ENCODE data around the gene ZFAND3. TPM values are rescaled to one million over a fixed set of nuclear protein-coding genes. Genes with fewer than 3 reads are reported as not detected.

ZFAND3 gene
- total and polyA plus RNA-seq, 2 donors (not counting 1 experiment from before 2014, with no cell fraction given), result 13.5 to 58.3 TPM

DNA sequence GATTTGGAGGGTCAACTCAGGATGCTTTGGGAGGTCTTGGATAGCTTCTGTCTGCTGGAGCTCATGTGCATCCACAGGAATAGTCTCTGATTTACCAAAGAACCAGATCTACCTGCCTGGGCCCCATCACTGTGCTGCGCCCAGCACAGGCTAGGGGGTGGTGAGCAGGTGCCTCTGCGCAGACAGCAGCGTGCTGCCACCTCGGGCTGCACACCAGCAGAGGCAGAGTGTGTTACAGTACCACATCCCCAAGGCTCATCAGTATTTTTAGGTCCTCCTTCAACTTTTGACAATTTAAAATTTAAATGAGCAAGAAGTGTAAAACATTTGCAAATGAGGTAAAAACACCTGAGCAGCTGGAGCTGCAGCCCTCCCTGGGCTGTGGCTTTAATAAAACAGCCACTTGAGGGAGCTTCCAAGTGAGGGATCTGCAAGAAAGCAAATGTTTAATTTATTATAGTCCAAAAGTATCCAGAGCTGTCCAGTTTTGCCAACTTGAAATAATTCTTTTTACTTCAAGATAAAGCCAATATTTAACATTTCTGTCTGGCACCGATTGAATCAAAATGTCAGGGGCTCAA, 324.9 kb downstream of the ZFAND3 start:
- intact Hi-C loops (cut with micrococcal nuclease), result no loop called here
- H3K9me3 Mint-ChIP-seq (ENCODE audit: insufficient read depth), result no peaks in the 10 kb centered on the region
- CTCF ChIA-PET, result interaction anchor here (0.8 to 1.8 kb wide), 2 partner anchors 8 to 427 kb away, joined by 3 to 4 read pairs; no protein-coding TSS in a partner anchor
- H3K36me3 ChIP-seq (replicated peaks in 1 of 2; ENCODE audit: control extremely low read depth in 1 of 2, control insufficient read depth in 1 of 2, extremely low read depth in 1 of 2, insufficient read depth in 2 of 2, low read length in 1 of 2), result peaks cover 10 to 12% of the 10 kb centered on the region in 2 experiments
- H3K27ac ChIP-seq (ENCODE audit: low read length in 2 of 2), result no peak overlapping the region
- DNase-seq, result no peak
- peaks cover 19% of the 10 kb centered on the region for H4K20me1 ChIP-seq (ENCODE audit: control insufficient read depth, insufficient read depth, low read length, poor library complexity, severe bottlenecking)
- ATAC-seq (ENCODE audit: low read depth), result no peak
- POLR2A ChIA-PET, result no interaction called here
- no peaks in the 10 kb centered on the region for H3K4me1 ChIP-seq (ENCODE audit: control insufficient read depth in 2 of 2, insufficient read depth in 2 of 2, low read length in 2 of 2)
- no peaks in the 10 kb centered on the region for H3K4me1 Mint-ChIP-seq
- H3K4me3 Mint-ChIP-seq, result no peak overlapping the region
- H3K9ac ChIP-seq (ENCODE audit: low read length), result no peak overlapping the region
- no peaks in the 10 kb centered on the region for H3K9me3 ChIP-seq (ENCODE audit: control extremely low read depth in 1 of 3, control insufficient read depth in 2 of 3, insufficient read depth in 1 of 3, low read length in 2 of 3)
- no peak for TF ChIP-seq EZH2 (IDR thresholded peaks at IDR 0.05; ENCODE audit: borderline replicate concordance, insufficient read depth, low read depth, low read length, poor library complexity, severe bottlenecking)
- TF ChIP-seq, protein P1, sequence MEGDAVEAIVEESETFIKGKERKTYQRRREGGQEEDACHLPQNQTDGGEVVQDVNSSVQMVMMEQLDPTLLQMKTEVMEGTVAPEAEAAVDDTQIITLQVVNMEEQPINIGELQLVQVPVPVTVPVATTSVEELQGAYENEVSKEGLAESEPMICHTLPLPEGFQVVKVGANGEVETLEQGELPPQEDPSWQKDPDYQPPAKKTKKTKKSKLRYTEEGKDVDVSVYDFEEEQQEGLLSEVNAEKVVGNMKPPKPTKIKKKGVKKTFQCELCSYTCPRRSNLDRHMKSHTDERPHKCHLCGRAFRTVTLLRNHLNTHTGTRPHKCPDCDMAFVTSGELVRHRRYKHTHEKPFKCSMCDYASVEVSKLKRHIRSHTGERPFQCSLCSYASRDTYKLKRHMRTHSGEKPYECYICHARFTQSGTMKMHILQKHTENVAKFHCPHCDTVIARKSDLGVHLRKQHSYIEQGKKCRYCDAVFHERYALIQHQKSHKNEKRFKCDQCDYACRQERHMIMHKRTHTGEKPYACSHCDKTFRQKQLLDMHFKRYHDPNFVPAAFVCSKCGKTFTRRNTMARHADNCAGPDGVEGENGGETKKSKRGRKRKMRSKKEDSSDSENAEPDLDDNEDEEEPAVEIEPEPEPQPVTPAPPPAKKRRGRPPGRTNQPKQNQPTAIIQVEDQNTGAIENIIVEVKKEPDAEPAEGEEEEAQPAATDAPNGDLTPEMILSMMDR (IDR thresholded peaks at IDR 0.05), result no peak
- no peaks in the 10 kb centered on the region for H3K27me3 Mint-ChIP-seq
- H3K27me3 ChIP-seq (replicated peaks in 1 of 4; ENCODE audit: control extremely low read depth in 1 of 4, control insufficient read depth in 3 of 4, insufficient read depth in 4 of 4, low read length in 3 of 4), result no peaks in the 10 kb centered on the region
- no peak overlapping the region for H2AFZ ChIP-seq (ENCODE audit: insufficient read depth, low read depth, low read length, poor library complexity, severe bottlenecking)
- H3K4me2 ChIP-seq (replicated peaks; ENCODE audit: low read depth, low read length, poor library complexity, severe bottlenecking), result no peak overlapping the region
- H3K79me2 ChIP-seq (ENCODE audit: control insufficient read depth, insufficient read depth, low read length), result no peaks in the 10 kb centered on the region
- no peak overlapping the region for H3K27ac Mint-ChIP-seq
- no peak overlapping the region for H3K4me3 ChIP-seq (ENCODE audit: control extremely low read depth in 1 of 5, extremely low read depth in 1 of 5, insufficient read depth in 1 of 5, low read depth in 2 of 5, low read length in 4 of 5)
- WGBS (ENCODE audit: insufficient coverage), result no CpG with 5 or more reads among the region's 5 CpGs

DNA sequence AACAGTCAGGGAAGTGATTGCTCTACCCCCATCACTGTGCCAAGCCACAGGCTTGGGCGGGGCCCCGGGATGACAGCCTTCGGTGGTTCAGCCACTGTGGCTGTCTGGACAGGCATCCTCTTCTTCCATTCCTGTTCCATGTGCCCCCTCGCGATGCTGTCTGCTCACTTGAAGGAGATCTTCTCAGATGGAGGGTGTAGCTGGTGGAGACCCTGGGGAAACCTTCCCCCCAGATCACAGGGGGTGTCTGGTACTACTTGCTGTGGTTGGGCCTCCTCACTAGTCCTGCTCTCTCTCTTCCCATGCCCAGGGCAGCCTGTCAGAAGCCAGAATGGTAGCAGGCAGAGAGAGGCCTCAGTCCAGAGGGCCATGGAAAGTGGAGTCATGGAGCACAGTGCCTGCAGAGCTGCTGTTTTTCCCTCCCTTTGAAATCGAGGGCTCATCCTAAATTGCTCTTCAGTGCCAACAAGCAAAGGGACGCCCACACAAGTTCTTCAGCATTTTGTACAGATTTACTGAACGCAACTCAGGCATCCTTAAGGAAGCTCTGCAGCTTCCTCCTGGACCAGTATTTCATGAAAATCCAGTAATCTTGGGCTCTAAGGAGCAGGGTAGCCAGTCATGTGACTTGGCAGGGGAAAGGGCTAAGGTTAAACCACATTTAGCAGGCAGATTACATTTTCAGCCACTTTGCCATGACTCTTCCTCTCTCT, 326.6 kb downstream of the ZFAND3 start:
- ChIA-PET POLR2A (interaction anchor here (0.6 kb wide), 1 partner anchor 575 kb away, joined by 3 read pairs; no protein-coding TSS in a partner anchor), CTCF (no interaction called here)
- H3K27me3 Mint-ChIP-seq, result no peaks in the 10 kb centered on the region
- H4K20me1 ChIP-seq (ENCODE audit: control insufficient read depth, insufficient read depth, low read length, poor library complexity, severe bottlenecking), result peaks cover 19% of the 10 kb centered on the region
- peaks cover 10 to 22% of the 10 kb centered on the region in 2 experiments for H3K36me3 ChIP-seq (replicated peaks in 1 of 2; ENCODE audit: control extremely low read depth in 1 of 2, control insufficient read depth in 1 of 2, extremely low read depth in 1 of 2, insufficient read depth in 2 of 2, low read length in 1 of 2)
- WGBS (ENCODE audit: insufficient coverage), result 99% methylated on average over 6 of the region's 8 CpGs
- no peak for ATAC-seq (ENCODE audit: low read depth)
- H3K27me3 ChIP-seq (replicated peaks in 1 of 4; ENCODE audit: control extremely low read depth in 1 of 4, control insufficient read depth in 3 of 4, insufficient read depth in 4 of 4, low read length in 3 of 4), result no peaks in the 10 kb centered on the region
- no peak for TF ChIP-seq EZH2 (IDR thresholded peaks at IDR 0.05; ENCODE audit: borderline replicate concordance, insufficient read depth, low read depth, low read length, poor library complexity, severe bottlenecking)
- TF ChIP-seq, protein P1 (IDR thresholded peaks at IDR 0.05), result no peak
- no peak for DNase-seq
- intact Hi-C loops (cut with micrococcal nuclease), result no loop called here
- no peak overlapping the region for H3K27ac ChIP-seq (ENCODE audit: low read length in 2 of 2)
- no peaks in the 10 kb centered on the region for H3K9me3 Mint-ChIP-seq (ENCODE audit: insufficient read depth)
- H3K4me3 Mint-ChIP-seq, result no peak overlapping the region
- H3K9me3 ChIP-seq (ENCODE audit: control extremely low read depth in 1 of 3, control insufficient read depth in 2 of 3, insufficient read depth in 1 of 3, low read length in 2 of 3), result no peaks in the 10 kb centered on the region
- no peak overlapping the region for H3K9ac ChIP-seq (ENCODE audit: low read length)
- no peak overlapping the region for H2AFZ ChIP-seq (ENCODE audit: insufficient read depth, low read depth, low read length, poor library complexity, severe bottlenecking)
- H3K4me1 ChIP-seq (ENCODE audit: control insufficient read depth in 2 of 2, insufficient read depth in 2 of 2, low read length in 2 of 2), result no peaks in the 10 kb centered on the region
- no peak overlapping the region for H3K4me2 ChIP-seq (replicated peaks; ENCODE audit: low read depth, low read length, poor library complexity, severe bottlenecking)
- H3K4me1 Mint-ChIP-seq, result no peaks in the 10 kb centered on the region
- no peaks in the 10 kb centered on the region for H3K79me2 ChIP-seq (ENCODE audit: control insufficient read depth, insufficient read depth, low read length)
- H3K4me3 ChIP-seq (ENCODE audit: control extremely low read depth in 1 of 5, extremely low read depth in 1 of 5, insufficient read depth in 1 of 5, low read depth in 2 of 5, low read length in 4 of 5), result no peak overlapping the region
- no peak overlapping the region for H3K27ac Mint-ChIP-seq
